GM18498 (cell line): ENCODE results near the gene PRG3.
A peak's percentile ranks its signal among the peaks of the same experiment; 100 is the strongest.
"Not testable (repeated sequence)": the region's sequence is repeated elsewhere in the genome, so short reads cannot be mapped to it uniquely, and the experiment has no call there.

Source experiments
- ATAC-seq: cut with Tn5 transposase; IDR thresholded peaks from one replicate; pipeline ENCODE4 v1.9.1; 2021; ENCODE audit warnings: mild to moderate bottlenecking, moderate library complexity; ENCODE audit not compliant: unreplicated experiment

PRG3 gene

DNA sequence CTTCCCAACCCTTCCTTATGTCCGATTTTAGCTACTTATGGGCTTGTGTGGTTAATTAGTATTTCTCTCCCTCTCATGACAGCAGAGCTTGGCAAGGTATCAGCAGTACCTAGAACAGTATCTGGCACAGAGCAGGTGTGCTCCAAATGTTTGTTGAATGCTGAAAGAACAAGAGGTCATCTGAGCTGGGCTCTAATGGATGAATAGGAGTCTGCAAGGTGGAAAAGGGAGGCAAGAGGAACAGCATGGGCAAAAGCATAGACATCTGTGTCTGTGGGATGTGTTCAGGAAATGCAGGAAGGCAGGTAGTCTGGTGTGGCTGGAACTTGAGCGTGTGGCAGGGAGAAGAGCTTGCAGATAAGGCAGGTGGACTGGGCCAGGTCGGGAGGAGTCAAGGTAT is 19.0 kb downstream of the PRG3 start:
- ATAC-seq, result no peak

DNA sequence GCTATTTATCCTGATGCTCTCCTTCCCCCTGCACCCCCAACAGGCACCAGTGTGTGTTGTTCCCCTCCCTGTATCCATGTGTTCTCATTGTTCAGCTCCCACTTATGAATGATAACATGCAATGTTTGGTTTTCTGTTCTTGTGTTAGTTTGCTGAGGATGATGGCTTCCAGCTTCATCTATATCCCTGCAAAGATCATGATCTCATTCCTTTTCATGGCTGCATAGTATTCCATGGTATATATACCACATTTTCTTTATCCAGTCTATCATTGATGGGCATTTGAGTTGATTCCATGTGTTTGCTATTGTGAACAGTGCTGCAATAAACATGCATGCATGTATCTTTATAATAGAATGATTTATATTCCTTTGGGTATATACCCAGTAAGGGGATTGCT is 19.5 kb downstream of the PRG3 start:
- not testable (repeated sequence) for ATAC-seq

DNA sequence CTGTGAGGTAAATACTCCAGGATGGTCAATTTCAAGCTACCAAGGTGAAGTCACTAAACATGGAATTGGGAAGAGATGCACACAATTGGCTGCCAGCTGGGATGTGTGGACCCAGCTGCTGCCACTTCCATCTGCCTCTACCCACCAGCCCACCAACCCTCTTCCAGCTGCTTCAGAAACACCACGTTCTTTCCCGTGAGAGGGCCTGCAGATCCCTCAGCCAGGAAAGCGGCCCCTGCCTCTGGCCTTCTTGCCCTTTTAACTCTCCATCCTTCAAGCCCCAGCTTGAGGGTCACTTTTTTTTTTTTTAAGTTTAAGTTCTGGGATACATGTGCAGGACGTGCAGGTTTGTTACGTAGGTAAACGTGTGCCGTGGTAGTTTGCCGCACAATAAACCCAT is 20.0 kb downstream of the PRG3 start:
- no peak for ATAC-seq

DNA sequence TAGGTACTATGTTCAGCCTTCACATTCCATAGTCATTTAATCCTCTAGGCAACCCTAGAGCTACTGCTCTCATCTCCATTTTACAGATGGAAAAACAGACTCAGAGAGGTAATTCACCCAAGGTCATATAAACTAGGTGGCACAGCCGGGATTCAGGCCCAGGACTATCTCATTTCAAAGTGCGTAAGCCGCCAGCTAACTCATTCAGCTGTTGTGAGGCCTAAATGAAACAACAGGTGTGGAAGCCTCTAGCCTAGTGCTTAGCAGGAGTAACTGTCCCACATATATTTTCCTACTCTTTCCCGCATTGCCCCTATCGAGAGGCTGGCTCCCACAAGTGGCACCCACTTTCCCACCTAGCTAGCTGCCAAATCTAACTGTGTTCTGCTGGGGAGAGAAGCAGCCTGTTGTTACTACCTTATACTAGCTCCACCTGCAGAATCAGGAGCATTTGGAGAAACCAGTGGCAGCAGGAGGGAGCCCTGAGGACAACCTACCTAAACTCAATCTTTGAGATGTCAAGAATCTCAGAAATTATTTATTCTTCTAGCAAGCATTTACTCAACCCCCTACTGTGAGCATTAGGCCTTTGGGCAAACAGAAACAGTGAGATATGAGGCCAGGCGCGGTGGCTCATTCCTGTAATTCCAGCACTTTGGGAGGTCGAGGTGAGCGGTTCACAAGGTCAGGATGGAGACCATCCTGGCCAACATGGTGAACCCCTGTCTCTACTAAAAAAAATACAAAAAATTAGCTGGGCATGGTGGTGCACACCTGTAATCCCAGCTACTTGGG is 20.9 kb downstream of the PRG3 start:
- no peak for ATAC-seq

DNA sequence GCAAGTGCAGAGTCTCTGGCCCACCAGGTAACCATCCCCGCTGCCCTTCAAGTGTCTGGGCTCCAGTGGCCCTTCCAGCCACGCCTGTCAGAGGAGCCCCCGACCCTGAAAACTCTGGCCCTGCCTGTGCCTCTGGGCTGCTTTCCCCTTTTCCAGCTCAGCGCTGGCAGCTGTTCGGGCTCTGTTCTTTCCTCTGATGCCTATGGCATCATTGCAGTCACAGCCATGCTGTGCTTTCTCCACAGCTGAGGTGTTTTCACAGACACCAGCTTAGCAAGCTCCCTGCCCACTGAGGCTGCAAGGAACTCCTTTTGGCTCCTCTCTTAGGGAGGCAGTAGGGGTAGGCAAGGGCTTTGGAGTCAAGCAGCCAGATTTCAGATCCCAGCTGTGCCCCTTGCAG is 21.6 kb downstream of the PRG3 start:
- no peak for ATAC-seq

DNA sequence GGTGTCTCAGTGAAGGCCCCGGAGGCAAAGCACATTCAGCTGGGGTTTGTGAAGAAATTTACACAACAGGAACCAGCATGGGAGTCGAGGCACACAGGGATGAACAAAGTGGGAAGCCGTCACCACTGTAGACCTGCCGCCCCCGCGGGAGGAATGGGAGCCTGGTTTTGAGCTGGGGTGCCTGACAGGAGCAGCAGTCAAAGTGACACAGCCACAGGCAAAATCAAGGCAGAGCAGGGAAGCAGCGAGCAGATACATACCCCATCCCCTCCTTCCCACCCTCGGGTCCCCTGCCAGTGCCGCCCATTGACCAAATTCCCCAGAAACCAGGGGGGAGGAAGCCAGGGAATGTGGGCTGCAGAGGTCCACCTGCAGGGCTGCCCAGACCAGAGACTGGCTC is 22.0 kb downstream of the PRG3 start:
- no peak for ATAC-seq

DNA sequence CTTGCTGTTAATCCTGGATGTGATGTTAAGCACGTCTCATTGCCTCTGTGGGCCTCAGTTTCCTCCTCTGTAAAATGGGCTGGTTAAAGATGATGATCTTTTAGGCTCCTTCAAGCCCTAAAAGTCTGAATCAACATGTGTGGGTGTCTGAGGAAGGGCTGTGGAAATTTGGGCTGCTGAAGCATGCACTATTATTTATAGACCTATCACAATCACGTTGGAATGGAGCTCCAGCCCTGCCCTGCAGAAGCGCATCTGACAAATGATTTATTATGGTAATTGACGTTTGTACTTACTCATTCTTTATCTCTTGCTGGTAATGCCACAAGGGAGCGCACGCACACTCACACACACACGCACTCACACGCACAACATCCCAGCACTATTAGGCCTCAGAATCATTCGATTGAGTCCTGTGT is 22.4 kb downstream of the PRG3 start:
- no peak for ATAC-seq

DNA sequence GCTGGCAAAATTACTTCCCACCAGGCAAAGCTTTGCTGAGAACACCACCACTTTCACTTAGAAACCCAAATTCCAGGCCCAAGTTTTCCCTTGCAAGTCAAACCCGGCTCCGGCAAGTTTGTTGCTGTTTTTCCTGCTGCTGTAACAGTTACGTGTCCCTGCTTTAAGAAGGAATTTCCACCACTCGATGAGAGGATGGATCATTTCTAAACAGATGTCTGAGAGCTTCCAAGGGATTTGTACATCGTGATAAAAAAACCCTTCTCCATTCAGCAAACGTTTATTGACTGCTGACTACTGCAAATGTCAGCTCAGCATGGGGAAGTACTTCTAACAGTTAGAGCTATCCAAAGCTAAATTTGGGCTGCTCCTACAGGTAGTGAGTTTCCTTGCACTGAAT is 23.1 kb downstream of the PRG3 start:
- ATAC-seq, result no peak

DNA sequence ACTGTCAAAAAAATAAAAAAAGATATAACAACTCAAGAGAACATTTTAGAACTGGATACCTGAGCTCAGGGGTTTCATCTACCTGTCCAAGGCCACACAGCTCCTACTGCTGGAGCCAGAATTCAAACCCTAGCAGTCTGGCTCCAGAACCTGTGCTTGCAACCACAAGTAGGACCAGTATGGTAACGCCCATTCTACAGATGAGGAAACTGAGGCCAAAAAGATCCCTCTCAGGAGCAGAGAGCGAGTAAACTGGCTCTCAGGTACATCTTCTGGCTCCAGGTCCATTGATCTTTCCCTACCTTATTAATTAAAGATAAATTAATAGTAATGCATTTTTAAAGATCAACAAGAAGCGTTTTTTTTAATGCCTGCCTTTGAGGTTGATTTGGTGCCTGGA is 23.6 kb downstream of the PRG3 start:
- no peak for ATAC-seq

DNA sequence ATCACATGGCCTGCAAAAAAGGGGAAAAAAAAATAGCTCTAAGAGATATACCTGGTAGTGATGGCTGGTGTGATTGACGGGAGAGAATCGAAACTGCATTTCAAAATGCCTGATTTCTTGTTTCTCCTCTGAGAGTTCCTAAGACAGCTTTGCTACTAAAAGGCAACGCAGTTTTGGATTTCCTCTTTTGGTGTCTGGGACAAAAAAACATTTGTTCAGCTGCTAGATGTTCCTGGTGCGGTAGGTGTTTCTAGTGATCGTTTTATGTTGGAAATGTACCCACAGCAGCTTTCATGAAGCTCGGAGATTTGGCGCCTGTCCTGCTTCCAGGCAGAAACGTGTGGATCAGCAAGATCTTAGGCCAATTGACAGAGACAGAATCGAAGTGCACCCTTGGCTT is 24.7 kb downstream of the PRG3 start:
- ATAC-seq, result no peak

DNA sequence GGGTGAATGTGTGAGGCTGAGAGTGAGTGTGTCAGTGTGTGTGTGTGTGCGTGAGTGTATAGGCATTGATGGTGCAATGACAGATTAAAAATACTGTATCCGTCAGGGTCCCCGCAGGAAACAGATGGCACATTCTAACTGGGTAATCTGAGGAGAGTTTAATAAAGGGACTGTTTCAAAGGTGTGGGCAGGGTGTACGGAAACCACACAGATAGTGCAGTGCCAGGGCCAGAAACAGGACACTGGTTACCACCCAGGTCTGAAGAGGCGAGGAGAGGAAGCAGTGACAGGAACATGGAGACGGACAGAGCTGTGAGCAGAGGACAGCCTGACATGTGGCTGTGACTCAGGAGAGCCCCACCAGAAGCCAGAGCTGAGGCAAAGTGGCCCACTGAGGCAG is 26.3 kb downstream of the PRG3 start:
- ATAC-seq, result no peak

DNA sequence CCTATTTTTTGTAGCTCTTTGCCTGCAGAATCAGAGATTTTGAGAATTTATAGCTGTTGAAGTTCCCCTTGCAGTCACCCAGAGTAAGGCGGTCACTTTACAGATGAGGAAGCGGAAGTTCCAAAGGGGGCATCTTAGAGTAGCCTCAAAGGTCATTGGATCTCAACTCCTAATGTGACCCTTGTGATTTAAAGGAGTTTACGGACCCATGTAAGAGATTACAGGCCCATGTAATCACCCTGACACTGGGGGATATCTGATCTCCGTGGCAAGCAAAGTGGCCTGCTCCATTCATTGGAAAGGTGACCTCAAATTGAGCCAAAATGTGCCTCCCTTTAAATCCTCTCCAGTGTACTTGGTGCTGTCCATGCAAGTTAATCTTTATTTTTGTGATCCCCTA is 27.1 kb downstream of the PRG3 start:
- ATAC-seq, result no peak

DNA sequence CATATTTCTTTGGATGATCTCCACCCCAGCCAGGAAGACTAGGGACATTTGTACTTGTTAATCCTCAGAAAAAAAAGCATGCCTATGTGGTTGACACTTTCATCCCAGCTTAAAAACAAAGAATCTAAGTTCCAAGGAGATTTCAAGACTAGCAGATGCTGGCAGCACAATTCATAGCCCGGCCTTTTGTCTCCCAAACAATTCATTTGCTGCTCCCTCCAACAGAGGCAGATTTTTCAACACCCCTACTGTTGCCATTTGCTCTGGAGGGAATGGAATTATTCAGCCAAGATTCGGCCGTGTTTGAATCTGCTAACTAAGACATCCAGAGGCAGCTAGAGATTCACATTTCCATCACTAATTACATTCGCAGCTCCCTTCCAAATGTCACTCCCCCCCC is 27.5 kb downstream of the PRG3 start:
- no peak for ATAC-seq

DNA sequence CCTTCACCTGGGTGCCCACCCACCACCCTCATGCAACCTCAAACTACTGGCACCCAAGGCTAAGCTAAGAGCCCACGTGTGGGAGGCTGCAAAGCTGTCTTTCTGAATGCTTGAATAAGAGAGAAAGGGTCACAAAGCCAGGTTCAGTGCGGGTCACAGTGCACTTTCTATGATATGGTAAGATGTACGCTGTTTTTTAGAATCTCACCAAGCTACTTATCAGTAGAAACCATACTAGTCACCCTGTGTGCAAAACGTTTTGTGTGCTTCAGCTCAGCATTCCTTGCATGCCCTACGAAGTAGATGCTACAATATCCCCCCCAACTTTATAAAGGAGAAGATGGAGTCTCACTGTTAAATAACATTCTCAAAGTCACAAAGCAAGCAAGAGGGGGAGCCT is 27.9 kb downstream of the PRG3 start:
- ATAC-seq, result no peak

DNA sequence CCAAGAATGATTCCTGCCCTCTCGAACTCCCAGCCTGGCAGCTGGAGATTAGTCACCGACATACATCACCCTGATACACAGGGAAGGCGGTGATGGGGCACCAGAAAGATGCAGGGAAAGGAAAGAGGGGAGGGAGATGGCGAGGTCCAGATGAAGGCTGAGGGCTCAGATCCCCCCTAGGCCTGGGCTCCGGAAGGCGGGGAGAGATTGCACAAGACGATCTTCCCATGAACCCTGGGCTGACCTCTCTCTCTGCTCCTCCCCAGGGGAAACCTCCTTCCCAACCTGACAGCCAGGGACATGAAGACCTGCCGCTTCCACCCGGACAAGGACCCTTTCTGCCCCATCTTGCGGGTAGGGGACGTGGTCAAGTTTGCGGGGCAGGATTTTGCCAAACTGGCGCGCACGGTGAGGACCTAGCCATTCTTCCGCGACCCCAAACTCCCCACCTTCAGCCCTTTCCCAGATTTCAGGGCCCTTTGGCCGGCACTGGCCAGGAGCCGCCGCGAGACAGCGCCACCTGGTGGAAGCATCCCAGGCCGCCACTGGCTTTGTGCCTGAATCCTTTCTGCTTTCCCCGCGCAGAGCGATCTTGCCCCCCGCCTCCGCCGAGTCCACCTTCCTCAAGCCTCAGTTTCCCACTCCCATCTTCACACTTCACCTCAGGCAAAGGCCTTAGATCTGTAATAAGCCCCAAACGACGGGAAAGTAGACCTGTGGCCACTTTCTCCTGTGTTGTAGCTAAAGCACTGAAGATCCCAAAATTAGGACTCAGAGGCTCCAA is 31.3 kb downstream of the PRG3 start:
- ATAC-seq, result no peak

DNA sequence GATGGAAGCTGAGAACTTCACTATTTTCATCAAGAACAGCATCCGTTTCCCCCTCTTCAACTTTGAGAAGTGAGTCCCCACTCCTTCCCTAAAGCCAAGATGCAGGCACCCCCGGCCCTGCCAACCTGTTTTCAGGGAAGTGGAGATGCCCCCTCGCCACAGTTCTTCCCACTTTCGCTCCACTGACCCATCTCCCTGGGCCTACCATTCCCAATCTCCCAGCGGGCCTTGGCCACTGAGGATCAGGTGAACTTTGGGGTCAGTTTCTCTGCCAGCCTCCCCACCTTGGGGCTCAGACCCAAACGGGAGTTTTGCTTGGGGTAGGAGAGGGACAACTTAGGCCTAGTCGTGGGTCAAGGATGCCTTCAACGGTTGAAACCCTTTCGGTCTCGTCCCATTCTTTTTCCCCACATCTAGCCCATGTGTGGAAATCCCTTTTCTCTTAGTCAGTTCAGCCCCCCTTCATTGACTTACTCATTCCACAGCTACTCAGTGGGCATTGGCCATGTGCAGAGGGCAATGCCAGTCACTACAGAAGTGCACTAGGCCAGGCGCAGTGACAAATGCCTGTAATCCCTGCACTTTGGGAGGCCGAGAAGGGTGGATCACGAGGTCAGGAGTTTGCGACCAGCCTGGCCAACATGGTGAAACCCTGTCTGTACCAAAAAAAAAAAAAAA is 32.2 kb downstream of the PRG3 start:
- ATAC-seq, result no peak

DNA sequence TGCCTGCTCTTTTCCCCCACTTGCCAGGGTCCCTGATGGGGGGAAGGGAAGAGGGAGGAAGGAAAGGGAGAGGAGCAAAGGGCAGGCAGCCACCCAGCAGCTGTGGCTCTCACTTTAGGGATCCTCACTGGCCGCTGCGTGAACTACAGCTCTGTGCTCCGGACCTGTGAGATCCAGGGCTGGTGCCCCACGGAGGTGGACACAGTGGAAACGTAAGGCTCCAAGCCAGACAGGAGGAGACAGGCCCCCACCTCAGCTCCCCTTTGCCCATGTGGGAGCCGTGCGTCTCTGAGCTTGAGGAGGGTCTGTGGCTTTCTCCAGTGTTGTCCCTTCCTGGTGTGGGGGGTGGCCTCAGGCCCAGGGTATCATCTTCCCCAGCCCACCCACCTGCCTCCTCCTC is 32.9 kb downstream of the PRG3 start:
- no peak for ATAC-seq

DNA sequence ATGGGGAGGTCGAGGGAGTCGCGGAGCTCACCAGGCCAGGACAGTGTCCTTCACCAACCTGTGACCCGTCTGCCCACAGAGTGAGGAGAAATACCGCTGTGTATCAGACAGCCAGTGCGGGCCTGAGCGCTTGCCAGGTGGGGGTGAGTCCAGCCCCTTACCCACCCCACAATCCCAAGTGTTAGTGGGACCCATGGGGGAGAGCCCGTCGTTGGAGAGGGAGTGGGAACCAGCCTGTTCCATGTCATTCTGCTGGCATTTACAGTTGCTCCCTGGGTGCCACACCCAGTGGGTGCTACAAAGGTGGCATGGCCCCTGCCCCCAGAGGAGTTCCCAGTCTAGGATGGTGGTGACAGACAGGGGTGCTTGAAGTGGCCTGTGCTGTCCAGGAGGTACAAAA is 33.6 kb downstream of the PRG3 start:
- ATAC-seq, result no peak

DNA sequence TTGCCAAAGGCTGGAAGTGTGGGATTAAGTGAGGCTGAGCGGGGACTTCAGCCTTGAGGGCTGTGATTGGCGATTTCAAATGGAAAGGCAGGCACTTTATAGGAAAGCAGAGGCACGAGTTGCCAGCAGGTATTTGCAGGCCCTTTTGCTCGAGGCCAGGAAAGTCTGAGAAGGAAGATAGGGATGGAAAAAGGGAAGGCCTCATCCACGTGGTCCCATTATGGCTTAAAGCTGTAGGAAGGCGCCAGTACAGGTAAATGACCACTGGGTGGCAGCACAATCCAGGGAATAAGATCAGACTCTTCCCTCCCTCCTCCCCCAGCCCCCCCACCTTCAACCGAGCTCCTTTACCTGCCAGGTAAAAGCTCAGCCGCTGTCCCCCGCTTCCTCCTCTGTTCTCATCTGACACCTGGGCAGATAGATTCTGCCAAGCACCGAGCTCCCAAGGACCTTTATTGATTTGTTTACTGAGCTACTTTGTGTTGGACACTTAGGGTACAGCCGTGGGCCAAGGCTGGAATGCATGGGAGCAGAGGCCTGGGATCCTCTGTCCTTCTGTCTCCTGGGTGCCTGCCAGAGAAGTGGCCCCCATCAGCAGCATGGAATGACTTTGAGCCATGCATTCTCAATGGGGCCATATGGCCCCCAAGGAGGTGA is 35.3 kb downstream of the PRG3 start:
- ATAC-seq, result peak; percentile 69

DNA sequence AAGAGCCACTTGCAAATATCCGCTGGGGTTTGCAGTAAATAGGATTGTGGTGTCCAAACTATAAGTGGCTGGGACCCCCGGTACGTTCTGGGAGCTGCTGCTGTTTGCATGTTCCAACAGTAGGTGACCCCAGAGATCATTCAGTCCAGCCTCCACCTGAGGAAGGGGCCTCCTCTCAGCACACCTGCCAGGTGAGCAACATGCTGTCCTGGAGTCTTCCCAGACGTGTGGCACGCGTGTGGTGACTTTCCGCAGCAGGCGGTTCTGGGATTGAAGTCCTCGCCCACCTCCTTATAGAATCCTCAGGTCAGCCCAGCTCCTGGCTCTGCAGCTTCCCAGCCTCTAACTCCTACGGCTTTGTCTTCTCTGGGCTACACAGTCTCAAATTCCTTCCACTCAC is 36.1 kb downstream of the PRG3 start:
- ATAC-seq, result no peak

DNA sequence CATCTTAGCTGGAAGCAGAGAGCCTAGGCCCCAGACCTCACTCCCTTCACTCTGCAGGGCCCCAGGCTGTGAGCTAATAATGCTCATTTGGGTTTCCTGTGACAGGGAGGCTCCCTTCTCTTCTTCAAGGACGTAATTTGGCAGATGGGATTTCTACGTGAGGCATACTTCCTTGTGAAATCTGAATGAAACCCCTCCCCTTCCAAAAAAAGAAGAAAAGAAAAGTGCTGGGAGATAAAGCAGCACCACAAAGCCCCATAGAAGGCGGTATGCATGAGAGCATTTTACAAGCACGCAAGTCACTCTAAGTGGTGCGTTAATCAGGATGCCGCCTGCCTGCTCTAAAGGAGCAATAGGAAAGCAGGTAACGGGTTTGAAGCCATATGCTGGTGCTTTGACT is 37.1 kb downstream of the PRG3 start:
- ATAC-seq, result no peak
